ENCODE results near the gene ABHD8.
A peak's percentile ranks its signal among the peaks of the same experiment; 100 is the strongest.
"Not testable (repeated sequence)": the region's sequence is repeated elsewhere in the genome, so short reads cannot be mapped to it uniquely, and the experiment has no call there.

Gene ABHD8

GRCh38 chr19:17302391-17303166 is 646 bp downstream of the ABHD8 start:
- DNase-seq = peak in 27 of 56 donors; percentile 9 to 52 (median 29)

- no peak for DNase-seq
These were observed 2.1 kb downstream of the ABHD8 start for GRCh38 chr19:17300992-17301619.

- DNase-seq = no peak
These were observed 6.2 kb downstream of the ABHD8 start for GRCh38 chr19:17296976-17297375.

- no peak for DNase-seq
These were observed 7.0 kb downstream of the ABHD8 start for GRCh38 chr19:17296273-17296672.

- not testable (repeated sequence) for DNase-seq
These were observed 7.7 kb downstream of the ABHD8 start for GRCh38 chr19:17295551-17295950.

GRCh38 chr19:17294051-17294891 is 9.0 kb downstream of the ABHD8 start:
- DNase-seq = peak in 1 of 56 donors; percentile 31

- DNase-seq = no peak
These were observed 9.6 kb downstream of the ABHD8 start for GRCh38 chr19:17293605-17294004.

GRCh38 chr19:17292301-17293074 is 10.7 kb downstream of the ABHD8 start:
- peak in 28 of 56 donors; percentile 2 to 56 (median 22) for DNase-seq

GRCh38 chr19:17289489-17289888 is 13.7 kb downstream of the ABHD8 start:
- peak in 19 of 56 donors; percentile 0 to 47 (median 21) for DNase-seq

- no peak for DNase-seq
These were observed 16.5 kb downstream of the ABHD8 start for GRCh38 chr19:17286752-17287151.

GRCh38 chr19:17286263-17286662 is 17.0 kb downstream of the ABHD8 start:
- no peak for DNase-seq

- no peak for DNase-seq
These were observed 17.6 kb downstream of the ABHD8 start for GRCh38 chr19:17285415-17286135.

- DNase-seq = no peak
These were observed 19.7 kb downstream of the ABHD8 start for GRCh38 chr19:17283504-17283996.

GRCh38 chr19:17282488-17283125 is 20.6 kb downstream of the ABHD8 start:
- DNase-seq = peak in 49 of 56 donors; percentile 6 to 85 (median 37)

- peak in 12 of 56 donors; percentile 1 to 52 (median 10) for DNase-seq
These were observed 21.6 kb downstream of the ABHD8 start, which contains the start of gene ANKLE1 for GRCh38 chr19:17281391-17282304. Gene ANKLE1, plus strand, starts transcription at chr19:17281901. Its CDS starts 20 bp downstream, at chr19:17281921.

GRCh38 chr19:17279436-17279835 is 23.8 kb downstream of the ABHD8 start:
- no peak for DNase-seq

- DNase-seq = no peak
These were observed 27.6 kb downstream of the ABHD8 start for GRCh38 chr19:17275441-17276175.

GRCh38 chr19:17274892-17275291 is 28.3 kb downstream of the ABHD8 start:
- DNase-seq = not testable (repeated sequence)

Data from amygdala (tissue), 56 donors.